H9 (cell line): ENCODE measurements around the gene RINL. TPM values are rescaled to one million over a fixed set of nuclear protein-coding genes. Genes with fewer than 3 reads are reported as not detected.

Experiments
- DNase-seq: peaks from one replicate; pipeline ENCODE4 v3.0.0-alpha.2; 2017
- H2AFZ ChIP-seq: one replicate; pipeline ENCODE4 v1.6.1; 2013; ENCODE audit warnings: mild to moderate bottlenecking, low read length, control low read depth, moderate library complexity
- H2AK5ac ChIP-seq: 2 replicates; pipeline ENCODE4 v1.6.1; 2013; ENCODE audit warnings: low read length, control low read depth, mixed read lengths; ENCODE audit not compliant: insufficient read length
- H2BK120ac ChIP-seq: one replicate; pipeline ENCODE4 v1.6.1; 2013; ENCODE audit warnings: low read depth, mild to moderate bottlenecking, low read length, control low read depth, inconsistent platforms; ENCODE audit not compliant: poor library complexity, severe bottlenecking
- H2BK12ac ChIP-seq: 2 replicates; pipeline ENCODE4 v1.6.1; 2013; ENCODE audit warnings: low read length, control low read depth, mixed read lengths, low read depth; ENCODE audit not compliant: insufficient read length
- H2BK15ac ChIP-seq: 2 replicates; pipeline ENCODE4 v1.6.1; 2013; ENCODE audit warnings: low read depth, low read length, control low read depth
- H2BK20ac ChIP-seq: one replicate; pipeline ENCODE4 v1.6.1; 2013; ENCODE audit warnings: low read depth, mild to moderate bottlenecking, low read length, control low read depth, inconsistent platforms; ENCODE audit not compliant: poor library complexity, severe bottlenecking
- H2BK5ac ChIP-seq: 2 replicates; pipeline ENCODE4 v1.6.1; 2013; ENCODE audit warnings: low read length, control low read depth, mixed read lengths; ENCODE audit not compliant: insufficient read length
- H3K14ac ChIP-seq: 2 replicates; pipeline ENCODE4 v1.6.1; 2013; ENCODE audit warnings: low read length, control low read depth; ENCODE audit not compliant: insufficient read depth
- H3K18ac ChIP-seq: 2 replicates; pipeline ENCODE4 v1.6.1; 2013; ENCODE audit warnings: low read depth, mild to moderate bottlenecking, mixed read lengths, low read length, control low read depth; ENCODE audit not compliant: insufficient read length
- H3K23ac ChIP-seq: 2 replicates; pipeline ENCODE4 v1.6.1; 2013; ENCODE audit warnings: low read length, control low read depth, mixed read lengths, low read depth; ENCODE audit not compliant: insufficient read length
- H3K23me2 ChIP-seq: 2 replicates; pipeline ENCODE4 v1.6.1; 2013; ENCODE audit warnings: low read depth, mild to moderate bottlenecking, mixed read lengths, low read length, control low read depth; ENCODE audit not compliant: insufficient read length, poor library complexity, severe bottlenecking
- H3K27ac ChIP-seq: 2 replicates; pipeline ENCODE4 v1.5.1; 2013; ENCODE audit warnings: low read length, control low read depth, mixed read lengths, low read depth; ENCODE audit not compliant: insufficient read length
- H3K27me3 ChIP-seq: 2 replicates; pipeline ENCODE4 v1.6.1; 2013; ENCODE audit warnings: low read length, control low read depth, inconsistent platforms; ENCODE audit not compliant: insufficient read depth
- H3K4ac ChIP-seq: 2 replicates; pipeline ENCODE4 v1.6.1; 2013; ENCODE audit warnings: low read depth, mild to moderate bottlenecking, control low read depth, inconsistent platforms, low read length, moderate library complexity
- H3K4me1 ChIP-seq: 2 replicates; pipeline ENCODE4 v1.6.1; 2013; ENCODE audit warnings: low read length, control low read depth, inconsistent platforms; ENCODE audit not compliant: insufficient read depth
- H3K4me2 ChIP-seq: 2 replicates; pipeline ENCODE4 v1.6.1; 2013; ENCODE audit warnings: low read length, control low read depth, mixed read lengths; ENCODE audit not compliant: insufficient read length, insufficient read depth
- H3K56ac ChIP-seq: 2 replicates; pipeline ENCODE4 v1.6.1; 2013; ENCODE audit warnings: low read depth, mild to moderate bottlenecking, mixed read lengths, low read length, control low read depth; ENCODE audit not compliant: insufficient read length
- H3K79me1 ChIP-seq: 2 replicates; pipeline ENCODE4 v1.6.1; 2013; ENCODE audit warnings: low read depth, mild to moderate bottlenecking, moderate library complexity, low read length, control low read depth, inconsistent platforms; ENCODE audit not compliant: insufficient read depth, poor library complexity, severe bottlenecking
- H3K79me2 ChIP-seq: 2 replicates; pipeline ENCODE4 v1.6.1; 2013; ENCODE audit warnings: low read length, control low read depth, inconsistent platforms; ENCODE audit not compliant: insufficient read depth
- H3K9ac ChIP-seq: 2 replicates; pipeline ENCODE4 v1.6.1; 2013; ENCODE audit warnings: low read length, control low read depth, mixed read lengths; ENCODE audit not compliant: insufficient read length; ENCODE audit errors: extremely low read depth
- H3K9me3 ChIP-seq: one replicate; pipeline ENCODE4 v1.6.1; 2013; ENCODE audit warnings: low read depth, low read length, inconsistent platforms; ENCODE audit not compliant: control insufficient read depth
- H3T11ph ChIP-seq: one replicate; pipeline ENCODE4 v1.6.1; 2013; ENCODE audit warnings: mild to moderate bottlenecking, low read length, control low read depth, inconsistent platforms
- H4K20me1 ChIP-seq: one replicate; pipeline ENCODE4 v1.6.1; 2013; ENCODE audit not compliant: control insufficient read depth, insufficient read length, insufficient read depth
- H4K5ac ChIP-seq: 2 replicates; pipeline ENCODE4 v1.6.1; 2013; ENCODE audit warnings: low read depth, mild to moderate bottlenecking, mixed read lengths, low read length, control low read depth; ENCODE audit not compliant: insufficient read length
- H4K8ac ChIP-seq: replicated peaks from 2 replicates; pipeline ENCODE4 v1.6.1; 2013; ENCODE audit warnings: low read length, control low read depth, mixed read lengths, low read depth; ENCODE audit not compliant: insufficient read length
- H4K91ac ChIP-seq: 2 replicates; pipeline ENCODE4 v1.6.1; 2013; ENCODE audit warnings: low read depth, mild to moderate bottlenecking, moderate library complexity, mixed read lengths, low read length, control low read depth; ENCODE audit not compliant: insufficient read length
- H3K27ac Mint-ChIP-seq, 3 experiments: 2 replicates in 2 of 3; 3 replicates in 1 of 3; pipeline ENCODE4 v1.8.0; 2020 to 2021; ENCODE audit warnings: mixed read lengths in 3 of 3, mild to moderate bottlenecking in 1 of 3, moderate library complexity in 1 of 3
- H3K27me3 Mint-ChIP-seq: 2 replicates; pipeline ENCODE4 v1.8.0; 2021; ENCODE audit warnings: low read depth, mild to moderate bottlenecking, moderate library complexity, mixed read lengths
- H3K36me3 Mint-ChIP-seq, 3 experiments: 2 replicates in 2 of 3; 3 replicates in 1 of 3; pipeline ENCODE4 v1.8.0; 2020 to 2021; ENCODE audit warnings: low read depth in 3 of 3, mixed read lengths in 3 of 3; ENCODE audit not compliant: insufficient read depth in 1 of 3
- H3K4me1 Mint-ChIP-seq, 2 experiments: 2 replicates each; pipeline ENCODE4 v1.8.0; 2020; ENCODE audit warnings: mixed read lengths in 2 of 2
- H3K4me3 Mint-ChIP-seq, 2 experiments: 2 replicates in 1 of 2; 3 replicates in 1 of 2; pipeline ENCODE4 v1.8.0; 2020 to 2021; ENCODE audit warnings: mild to moderate bottlenecking in 2 of 2, mixed read lengths in 2 of 2, moderate library complexity in 1 of 2
- H3K9me3 Mint-ChIP-seq, 2 experiments: 2 replicates in 1 of 2; 3 replicates in 1 of 2; pipeline ENCODE4 v1.8.0; 2020; ENCODE audit warnings: mild to moderate bottlenecking in 2 of 2, mixed read lengths in 2 of 2, moderate library complexity in 1 of 2
- WGBS: extraction: QIAGEN DNeasy Blood & Tissue Kit; methylation state at CpG from one replicate; pipeline ENCODE4 v1.1.7; 2013; ENCODE audit warnings: missing lambda C conversion rate, low lambda C conversion rate, mixed read lengths; ENCODE audit not compliant: insufficient read length; ENCODE audit errors: extremely low coverage; 5-methylcytosine and 5-hydroxymethylcytosine counted together
- total RNA-seq: library from RNA; stranded (reverse); gene quantifications from 2 replicates; pipeline ENCODE4 v1.2.1, GENCODE V29; 2021
- TF ChIP-seq, protein P1 (sequence below): fragments of 200-600 bp; sonication (generic); conservative IDR thresholded peaks from 3 replicates; pipeline ENCODE4 v1.8.0; 2021; ENCODE audit warnings: antibody characterized with exemption, mild to moderate bottlenecking

The RINL gene
- total RNA-seq, 1 experiment from 2014 or later, result 6.4 TPM

- Histone ChIP-seq H4K20me1 (peaks cover 4% of the 10 kb centered on the region), H3K18ac (peak within 1 kb of the TSS; percentile 87), H3K4me1 (no peaks in the 10 kb centered on the region), H2BK120ac (no peak within 1 kb of the TSS), H3K79me2 (peaks cover 18% of the 10 kb centered on the region), H2AFZ (no peak within 1 kb of the TSS), H4K91ac (no peak within 1 kb of the TSS), H3K4me2 (peak within 1 kb of the TSS; percentile 97), H3K23ac (no peak within 1 kb of the TSS), H4K8ac (no peak within 1 kb of the TSS), H4K5ac (no peak within 1 kb of the TSS), H3K14ac (peak within 1 kb of the TSS; percentile 88), H3T11ph (no peak within 1 kb of the TSS), H3K27me3 (no peaks in the 10 kb centered on the region), H2BK15ac (no peak within 1 kb of the TSS), H3K27ac (peak within 1 kb of the TSS; percentile 64), H2BK20ac (no peak within 1 kb of the TSS), H3K9ac (peak within 1 kb of the TSS; percentile 96), H3K56ac (no peak within 1 kb of the TSS), H2AK5ac (no peak within 1 kb of the TSS), H3K23me2 (peaks cover 26% of the 10 kb centered on the region), H3K79me1 (peaks cover 8% of the 10 kb centered on the region), H2BK5ac (peak within 1 kb of the TSS; percentile 35), H3K4ac (peak within 1 kb of the TSS; percentile 29; the same call in 1 of the 2 replicates), H3K9me3 (no peaks in the 10 kb centered on the region), H2BK12ac (no peak within 1 kb of the TSS)
- H3K27ac Mint-ChIP-seq, result peak within 1 kb of the TSS; percentile 99 to 100 (median 100)
- peaks cover 32 to 38% of the 10 kb centered on the region in 2 experiments for H3K4me1 Mint-ChIP-seq
- no CpG with 5 or more reads among the region's 50 CpGs for WGBS
- DNase-seq, result peak; percentile 100
- peaks cover 3% of the 10 kb centered on the region; the same call in 1 of the 2 replicates for H3K27me3 Mint-ChIP-seq
- peaks cover 4 to 6% of the 10 kb centered on the region in 2 experiments; a peak in 4 of 5 replicates for H3K9me3 Mint-ChIP-seq
- H3K36me3 Mint-ChIP-seq, result peaks cover 37 to 42% (median 42%) of the 10 kb centered on the region in 3 experiments
- peak within 1 kb of the TSS; percentile 92 to 95 for H3K4me3 Mint-ChIP-seq
- TF ChIP-seq, protein P1, sequence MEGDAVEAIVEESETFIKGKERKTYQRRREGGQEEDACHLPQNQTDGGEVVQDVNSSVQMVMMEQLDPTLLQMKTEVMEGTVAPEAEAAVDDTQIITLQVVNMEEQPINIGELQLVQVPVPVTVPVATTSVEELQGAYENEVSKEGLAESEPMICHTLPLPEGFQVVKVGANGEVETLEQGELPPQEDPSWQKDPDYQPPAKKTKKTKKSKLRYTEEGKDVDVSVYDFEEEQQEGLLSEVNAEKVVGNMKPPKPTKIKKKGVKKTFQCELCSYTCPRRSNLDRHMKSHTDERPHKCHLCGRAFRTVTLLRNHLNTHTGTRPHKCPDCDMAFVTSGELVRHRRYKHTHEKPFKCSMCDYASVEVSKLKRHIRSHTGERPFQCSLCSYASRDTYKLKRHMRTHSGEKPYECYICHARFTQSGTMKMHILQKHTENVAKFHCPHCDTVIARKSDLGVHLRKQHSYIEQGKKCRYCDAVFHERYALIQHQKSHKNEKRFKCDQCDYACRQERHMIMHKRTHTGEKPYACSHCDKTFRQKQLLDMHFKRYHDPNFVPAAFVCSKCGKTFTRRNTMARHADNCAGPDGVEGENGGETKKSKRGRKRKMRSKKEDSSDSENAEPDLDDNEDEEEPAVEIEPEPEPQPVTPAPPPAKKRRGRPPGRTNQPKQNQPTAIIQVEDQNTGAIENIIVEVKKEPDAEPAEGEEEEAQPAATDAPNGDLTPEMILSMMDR, result peak; percentile 60
Observed at GRCh38 chr19:38849860-38850435, 28.1 kb downstream of the RINL start, which contains the start of gene HNRNPL. HNRNPL (minus strand) TSS chr19:38849986; CDS start chr19:38849966, 20 bp downstream.
